ENCODE measurements around the gene RPS3. TPM values are rescaled to one million over a fixed set of nuclear protein-coding genes. Genes with fewer than 3 reads are reported as not detected.
A peak's percentile ranks its signal among the peaks of the same experiment; 100 is the strongest.

The RPS3 gene
- total and polyA plus RNA-seq, 5 donors from 2014 or later, result 3,495 to 6,708 (median 4,679) TPM

- peak overlapping the region; percentile 35 to 96 (median 84) for H3K27ac Mint-ChIP-seq
- H3K27me3 Mint-ChIP-seq, result peaks cover 45% of the 10 kb centered on the region
- H3K4me3 Mint-ChIP-seq, result peak overlapping the region; percentile 23 to 86 (median 83)
- H3K4me1 Mint-ChIP-seq, result peaks cover 0 to 29% (median 17%) of the 10 kb centered on the region in 4 donors
- Histone ChIP-seq H3K27me3 (ENCODE audit: control insufficient read depth, insufficient read depth, low read length) (peaks cover 12% of the 10 kb centered on the region), H3K4me1 (ENCODE audit: control insufficient read depth, insufficient read depth, low read length, poor library complexity, severe bottlenecking) (peaks cover 12% of the 10 kb centered on the region), H3K4me3 (ENCODE audit: low read depth, low read length) (no peak overlapping the region), H3K36me3 (ENCODE audit: control insufficient read depth, insufficient read depth, low read length) (no peaks in the 10 kb centered on the region), H3K9me3 (ENCODE audit: control insufficient read depth in 2 of 2, low read length in 2 of 2) (peaks cover 0 to 7% of the 10 kb centered on the region in 2 experiments), H3K27ac (ENCODE audit: insufficient read depth, low read length, poor library complexity, severe bottlenecking) (no peak overlapping the region)
- no peak for ATAC-seq (ENCODE audit: low read depth in 2 of 2)
- no peak for DNase-seq
- H3K9me3 Mint-ChIP-seq, result peaks cover 0 to 4% (median 2%) of the 10 kb centered on the region in 7 donors
- H3K36me3 Mint-ChIP-seq, result no peaks in the 10 kb centered on the region
These were observed 29.8 kb downstream of the RPS3 start for GRCh38 chr11:75428989-75429640.

- H3K27ac Mint-ChIP-seq, result peak overlapping the region; percentile 35 to 96 (median 84)
- peaks cover 0 to 29% (median 17%) of the 10 kb centered on the region in 4 donors for H3K4me1 Mint-ChIP-seq
- H3K9me3 Mint-ChIP-seq, result peaks cover 0 to 4% (median 2%) of the 10 kb centered on the region in 7 donors
- H3K36me3 Mint-ChIP-seq, result no peaks in the 10 kb centered on the region
- Histone ChIP-seq H3K4me3 (ENCODE audit: low read depth, low read length) (no peak overlapping the region), H3K4me1 (ENCODE audit: control insufficient read depth, insufficient read depth, low read length, poor library complexity, severe bottlenecking) (peaks cover 12% of the 10 kb centered on the region), H3K9me3 (ENCODE audit: control insufficient read depth in 2 of 2, low read length in 2 of 2) (peaks cover 0 to 7% of the 10 kb centered on the region in 2 experiments), H3K27ac (ENCODE audit: insufficient read depth, low read length, poor library complexity, severe bottlenecking) (no peak overlapping the region), H3K36me3 (ENCODE audit: control insufficient read depth, insufficient read depth, low read length) (no peaks in the 10 kb centered on the region), H3K27me3 (ENCODE audit: control insufficient read depth, insufficient read depth, low read length) (peaks cover 12% of the 10 kb centered on the region)
- DNase-seq, result no peak
- peaks cover 45% of the 10 kb centered on the region for H3K27me3 Mint-ChIP-seq
- no peak for ATAC-seq (ENCODE audit: low read depth in 2 of 2)
- peak overlapping the region; percentile 23 to 86 (median 83) for H3K4me3 Mint-ChIP-seq
These were observed 30.3 kb downstream of the RPS3 start for GRCh38 chr11:75429641-75429901.

- Histone ChIP-seq H3K4me1 (ENCODE audit: control insufficient read depth, insufficient read depth, low read length, poor library complexity, severe bottlenecking) (peaks cover 12% of the 10 kb centered on the region), H3K9me3 (ENCODE audit: control insufficient read depth in 2 of 2, low read length in 2 of 2) (peaks cover 0 to 7% of the 10 kb centered on the region in 2 experiments), H3K4me3 (ENCODE audit: low read depth, low read length) (peak overlapping the region; percentile 44), H3K27me3 (ENCODE audit: control insufficient read depth, insufficient read depth, low read length) (peaks cover 12% of the 10 kb centered on the region), H3K27ac (ENCODE audit: insufficient read depth, low read length, poor library complexity, severe bottlenecking) (no peak overlapping the region), H3K36me3 (ENCODE audit: control insufficient read depth, insufficient read depth, low read length) (peaks cover 3% of the 10 kb centered on the region)
- peak; percentile 48 to 69 for ATAC-seq (ENCODE audit: low read depth in 2 of 2)
- Mint-ChIP-seq H3K27me3 (peaks cover 45% of the 10 kb centered on the region), H3K27ac (peak overlapping the region in 1 of 3 donors; percentile 65), H3K36me3 (no peaks in the 10 kb centered on the region), H3K4me1 (peaks cover 0 to 29% (median 17%) of the 10 kb centered on the region in 4 donors), H3K9me3 (peaks cover 0 to 4% (median 2%) of the 10 kb centered on the region in 7 donors), H3K4me3 (peak overlapping the region; percentile 81 to 90 (median 87))
- peak; percentile 36 to 70 (median 65) for DNase-seq
These were observed 30.8 kb downstream of the RPS3 start for GRCh38 chr11:75429902-75430713.

GRCh38 chr11:75430714-75431532 is 31.6 kb downstream of the RPS3 start:
- H3K27me3 Mint-ChIP-seq, result peaks cover 47% of the 10 kb centered on the region
- Histone ChIP-seq H3K4me1 (ENCODE audit: control insufficient read depth, insufficient read depth, low read length, poor library complexity, severe bottlenecking) (peaks cover 12% of the 10 kb centered on the region), H3K4me3 (ENCODE audit: low read depth, low read length) (peak overlapping the region; percentile 44), H3K27me3 (ENCODE audit: control insufficient read depth, insufficient read depth, low read length) (peaks cover 12% of the 10 kb centered on the region), H3K36me3 (ENCODE audit: control insufficient read depth, insufficient read depth, low read length) (peaks cover 7% of the 10 kb centered on the region), H3K27ac (ENCODE audit: insufficient read depth, low read length, poor library complexity, severe bottlenecking) (no peak overlapping the region), H3K9me3 (ENCODE audit: control insufficient read depth in 2 of 2, low read length in 2 of 2) (peaks cover 0 to 7% of the 10 kb centered on the region in 2 experiments)
- H3K4me3 Mint-ChIP-seq, result peak overlapping the region; percentile 81 to 90 (median 87)
- ATAC-seq (ENCODE audit: low read depth in 2 of 2) (no peak), DNase-seq (no peak)
- peaks cover 0 to 29% (median 17%) of the 10 kb centered on the region in 4 donors for H3K4me1 Mint-ChIP-seq
- peak overlapping the region in 2 of 3 donors; percentile 65 for H3K27ac Mint-ChIP-seq
- H3K9me3 Mint-ChIP-seq, result peaks cover 0 to 4% (median 2%) of the 10 kb centered on the region in 7 donors
- peaks cover 7% of the 10 kb centered on the region for H3K36me3 Mint-ChIP-seq

GRCh38 chr11:75431533-75432525 is 32.5 kb downstream of the RPS3 start:
- DNase-seq (no peak), ATAC-seq (ENCODE audit: low read depth in 2 of 2) (no peak)
- H3K27ac Mint-ChIP-seq, result no peak overlapping the region
- Histone ChIP-seq H3K4me1 (ENCODE audit: control insufficient read depth, insufficient read depth, low read length, poor library complexity, severe bottlenecking) (peaks cover 12% of the 10 kb centered on the region), H3K27ac (ENCODE audit: insufficient read depth, low read length, poor library complexity, severe bottlenecking) (no peak overlapping the region), H3K36me3 (ENCODE audit: control insufficient read depth, insufficient read depth, low read length) (peaks cover 7% of the 10 kb centered on the region), H3K9me3 (ENCODE audit: control insufficient read depth in 2 of 2, low read length in 2 of 2) (peaks cover 0 to 7% of the 10 kb centered on the region in 2 experiments), H3K27me3 (ENCODE audit: control insufficient read depth, insufficient read depth, low read length) (peaks cover 12% of the 10 kb centered on the region), H3K4me3 (ENCODE audit: low read depth, low read length) (no peak overlapping the region)
- peak overlapping the region; percentile 81 to 90 (median 87) for H3K4me3 Mint-ChIP-seq
- H3K36me3 Mint-ChIP-seq, result peaks cover 12% of the 10 kb centered on the region
- H3K9me3 Mint-ChIP-seq, result peaks cover 0 to 4% (median 2%) of the 10 kb centered on the region in 7 donors
- peaks cover 0 to 29% (median 17%) of the 10 kb centered on the region in 4 donors for H3K4me1 Mint-ChIP-seq
- peaks cover 45% of the 10 kb centered on the region for H3K27me3 Mint-ChIP-seq

- peak within 1 kb of the TSS in 3 of 4 donors; percentile 41 to 90 (median 77) for H3K4me3 Mint-ChIP-seq
These were observed 33.6 kb downstream of the RPS3 start, which contains the start of gene KLHL35 for GRCh38 chr11:75432911-75433321. TSS of gene KLHL35 (minus strand) at chr11:75433203. CDS start at chr11:75430629, 2,574 bp downstream.

More at GRCh38 chr11:75432911-75433321, 33.6 kb downstream of the RPS3 start, which contains the start of gene KLHL35:
- Mint-ChIP-seq H3K36me3 (peaks cover 12% of the 10 kb centered on the region), H3K4me1 (peaks cover 0 to 29% (median 16%) of the 10 kb centered on the region in 4 donors), H3K27me3 (peaks cover 40% of the 10 kb centered on the region), H3K27ac (no peak within 1 kb of the TSS), H3K9me3 (peaks cover 0 to 4% (median 2%) of the 10 kb centered on the region in 7 donors)
- no peak within 1 kb of the TSS for H3K4me3 ChIP-seq (ENCODE audit: low read depth, low read length)
- no peak within 1 kb of the TSS for H3K27ac ChIP-seq (ENCODE audit: insufficient read depth, low read length, poor library complexity, severe bottlenecking)
- peaks cover 12% of the 10 kb centered on the region for H3K27me3 ChIP-seq (ENCODE audit: control insufficient read depth, insufficient read depth, low read length)
- H3K4me1 ChIP-seq (ENCODE audit: control insufficient read depth, insufficient read depth, low read length, poor library complexity, severe bottlenecking), result peaks cover 12% of the 10 kb centered on the region
- peaks cover 7% of the 10 kb centered on the region for H3K36me3 ChIP-seq (ENCODE audit: control insufficient read depth, insufficient read depth, low read length)
- peaks cover 0 to 7% of the 10 kb centered on the region in 2 experiments for H3K9me3 ChIP-seq (ENCODE audit: control insufficient read depth in 2 of 2, low read length in 2 of 2)
- no peak for DNase-seq
- ATAC-seq (ENCODE audit: low read depth in 2 of 2), result no peak
